IPS-NIHi7 (cell line): ENCODE measurements around the gene TGFBR3.

ENCODE experiments used
- DNase-seq: peaks from one replicate; pipeline ENCODE4 v3.0.0; 2012; ENCODE audit warnings: mixed read lengths; ENCODE audit errors: extremely low spot score

TGFBR3 gene

GRCh38 chr1:91640877-91641526 is 244.9 kb downstream of the TGFBR3 start:
- DNase-seq: no peak

- DNase-seq: no peak
Measured at GRCh38 chr1:91637539-91637994, 248.4 kb downstream of the TGFBR3 start.

- DNase-seq: no peak
Measured at GRCh38 chr1:91635763-91636162, 250.2 kb downstream of the TGFBR3 start.

- no peak for DNase-seq
Measured at GRCh38 chr1:91633438-91633837, 252.5 kb downstream of the TGFBR3 start.

GRCh38 chr1:91631718-91632330 is 254.1 kb downstream of the TGFBR3 start:
- DNase-seq: no peak

- DNase-seq: no peak
Measured at GRCh38 chr1:91630803-91631202, 255.1 kb downstream of the TGFBR3 start.
